Calu3 (cell line): ENCODE results near the gene SPESP1. TPM values are rescaled to one million over a fixed set of nuclear protein-coding genes. Genes with fewer than 3 reads are reported as not detected.

ENCODE experiments used
- BruUV-seq: library from RNA; stranded (reverse); fragments of 400-500 nt; replicated peaks from 2 replicates; lab custom pipeline; 2021; lab: Mats Ljungman, UMichigan
- CTCF ChIA-PET: fragments of 300-600 bp; sonication (Branson Sonifier 250); formaldehyde crosslinking; loops from one replicate; lab custom pipeline; 2022; ENCODE audit warnings: antibody characterized with exemption; lab: Charles Lee
- DNase-seq: peaks from one replicate; pipeline ENCODE4 v3.0.0; 2022
- H3K27ac Mint-ChIP-seq: one replicate; pipeline ENCODE4 v1.8.0; 2022; ENCODE audit warnings: mixed read lengths; ENCODE audit not compliant: unreplicated experiment
- H3K27me3 Mint-ChIP-seq: one replicate; pipeline ENCODE4 v1.8.0; 2022; ENCODE audit warnings: mixed read lengths; ENCODE audit not compliant: unreplicated experiment
- H3K36me3 Mint-ChIP-seq: one replicate; pipeline ENCODE4 v1.8.0; 2022; ENCODE audit warnings: mild to moderate bottlenecking, moderate library complexity, mixed read lengths; ENCODE audit not compliant: insufficient read depth, unreplicated experiment
- H3K4me1 Mint-ChIP-seq: one replicate; pipeline ENCODE4 v1.8.0; 2022; ENCODE audit warnings: mild to moderate bottlenecking, low read depth, mixed read lengths; ENCODE audit not compliant: unreplicated experiment
- H3K4me3 Mint-ChIP-seq: one replicate; pipeline ENCODE4 v1.8.0; 2022; ENCODE audit warnings: mild to moderate bottlenecking, low read depth, moderate library complexity, mixed read lengths; ENCODE audit not compliant: unreplicated experiment
- H3K9me3 Mint-ChIP-seq: one replicate; pipeline ENCODE4 v1.8.0; 2022; ENCODE audit warnings: low read depth, mixed read lengths; ENCODE audit not compliant: unreplicated experiment
- CTCF ChIP-seq: fragments of 200-600 bp; IDR thresholded peaks from one replicate; pipeline ENCODE4 v1.8.0; 2022; ENCODE audit warnings: antibody characterized with exemption; ENCODE audit not compliant: unreplicated experiment
- intact Hi-C: fragments of 100-400 bp; cut with micrococcal nuclease; formaldehyde crosslinking; loops from one replicate; pipeline ENCODE4 v1.10.0; 2022; ENCODE audit not compliant: unreplicated experiment
- total RNA-seq: library from RNA; stranded (reverse); gene quantifications from 2 replicates; pipeline ENCODE4 v1.2.3, GENCODE V29; 2022

Gene SPESP1
- total RNA-seq, 1 experiment from 2014 or later, result not detected

- CTCF ChIA-PET, result interaction anchor here (0.5 kb wide), 1 partner anchor 249 kb away, joined by 4 read pairs; no protein-coding TSS in a partner anchor
- H3K4me1 Mint-ChIP-seq, result no peaks in the 10 kb centered on the region
- no peaks in the 10 kb centered on the region for H3K9me3 Mint-ChIP-seq
- no peak for TF ChIP-seq CTCF
- DNase-seq, result no peak
- intact Hi-C loops, result no loop called here
- no TSS peak for BruUV-seq
- H3K27me3 Mint-ChIP-seq, result peaks cover 100% of the 10 kb centered on the region
- no peaks in the 10 kb centered on the region for H3K36me3 Mint-ChIP-seq
- no peak overlapping the region for H3K4me3 Mint-ChIP-seq
- no peak overlapping the region for H3K27ac Mint-ChIP-seq
Observed at GRCh38 chr15:68986322-68986721, 56.0 kb downstream of the SPESP1 start.

DNA sequence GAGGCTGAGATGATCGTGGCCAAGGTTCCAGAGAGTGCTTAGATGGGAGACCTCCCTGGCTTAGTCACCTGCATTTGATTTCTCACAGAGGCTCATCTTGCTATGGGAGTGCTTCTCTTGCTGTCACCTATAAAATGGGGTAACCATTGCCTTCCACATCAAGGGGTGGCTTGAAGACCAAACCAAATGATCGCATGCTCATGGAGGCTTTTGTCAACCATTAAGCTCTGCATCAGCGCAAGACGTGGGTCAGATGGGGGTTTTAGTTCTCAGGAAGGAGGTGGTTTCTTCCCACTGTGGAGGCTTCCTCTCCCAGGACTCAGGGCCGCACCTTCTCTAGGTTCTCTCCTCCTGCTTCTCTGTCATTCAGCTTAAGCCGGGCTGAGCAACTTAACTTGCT is 56.8 kb downstream of the SPESP1 start:
- DNase-seq, result no peak
- CTCF ChIA-PET, result no interaction called here
- H3K4me3 Mint-ChIP-seq, result no peak overlapping the region
- intact Hi-C loops, result no loop called here
- H3K9me3 Mint-ChIP-seq, result no peaks in the 10 kb centered on the region
- peaks cover 100% of the 10 kb centered on the region for H3K27me3 Mint-ChIP-seq
- no peaks in the 10 kb centered on the region for H3K4me1 Mint-ChIP-seq
- H3K36me3 Mint-ChIP-seq, result no peaks in the 10 kb centered on the region
- TF ChIP-seq CTCF, result no peak
- BruUV-seq, result no TSS peak
- H3K27ac Mint-ChIP-seq, result no peak overlapping the region

DNA sequence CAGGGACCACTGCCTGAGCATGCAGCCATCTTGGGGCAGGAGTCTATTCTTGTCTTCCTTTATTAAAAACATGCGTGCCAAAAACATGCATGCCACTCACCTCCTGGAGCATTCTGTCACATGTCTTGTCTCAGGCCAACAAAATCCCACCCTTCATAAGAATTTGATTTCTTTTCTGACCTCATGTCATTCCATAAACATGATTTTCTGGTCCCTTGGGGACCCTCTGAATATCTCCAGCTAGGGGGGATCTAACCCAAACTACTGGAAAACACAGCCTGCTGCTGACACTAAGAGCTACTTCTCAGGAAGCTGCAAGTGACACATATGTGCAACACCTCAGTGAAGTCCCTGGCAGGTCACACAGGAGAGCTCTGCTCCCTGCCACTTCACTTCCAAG is 57.4 kb downstream of the SPESP1 start:
- no peaks in the 10 kb centered on the region for H3K4me1 Mint-ChIP-seq
- intact Hi-C loops, result no loop called here
- H3K27ac Mint-ChIP-seq, result no peak overlapping the region
- H3K27me3 Mint-ChIP-seq, result peaks cover 100% of the 10 kb centered on the region
- no TSS peak for BruUV-seq
- CTCF ChIA-PET, result no interaction called here
- TF ChIP-seq CTCF, result no peak
- no peaks in the 10 kb centered on the region for H3K9me3 Mint-ChIP-seq
- no peak overlapping the region for H3K4me3 Mint-ChIP-seq
- no peaks in the 10 kb centered on the region for H3K36me3 Mint-ChIP-seq
- DNase-seq, result no peak

DNA sequence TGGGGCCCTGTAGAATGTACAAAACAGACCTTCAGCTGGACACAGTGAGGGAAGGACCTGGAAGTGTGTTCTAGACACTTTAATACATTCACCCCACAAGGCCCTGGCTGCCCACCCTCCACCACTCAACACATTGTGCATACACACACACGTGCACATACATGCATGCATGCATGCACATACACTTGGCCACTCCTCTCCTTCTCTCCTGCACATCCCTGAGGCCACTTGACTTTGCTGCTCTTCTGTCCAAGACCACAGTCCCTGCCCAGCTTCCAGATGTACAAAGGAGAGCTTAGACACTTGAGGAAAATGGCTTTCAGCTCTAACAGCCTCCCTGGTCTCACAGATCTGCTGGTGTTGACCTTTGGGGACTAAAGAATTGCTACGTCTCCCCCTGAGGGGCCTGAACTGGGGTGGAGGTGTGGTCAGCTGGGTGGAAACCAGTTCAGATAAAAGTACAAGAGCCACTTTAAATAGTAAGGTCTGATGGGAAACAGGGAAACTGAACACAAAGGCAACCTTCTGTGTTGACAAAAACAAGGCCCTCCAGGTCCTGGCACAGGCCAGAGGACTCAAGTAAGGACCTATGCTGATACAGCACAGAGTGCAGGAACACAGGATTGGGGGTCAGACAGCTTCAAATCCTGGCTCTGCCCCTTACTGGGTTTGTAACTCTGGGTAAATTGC is 59.4 kb downstream of the SPESP1 start:
- no peak overlapping the region for H3K4me3 Mint-ChIP-seq
- no peaks in the 10 kb centered on the region for H3K4me1 Mint-ChIP-seq
- intact Hi-C loops, result no loop called here
- H3K27me3 Mint-ChIP-seq, result peaks cover 95% of the 10 kb centered on the region
- no peaks in the 10 kb centered on the region for H3K36me3 Mint-ChIP-seq
- no peak for TF ChIP-seq CTCF
- DNase-seq, result no peak
- CTCF ChIA-PET, result interaction anchor here (1.2 kb wide), 1 partner anchor 42 kb away, joined by 3 read pairs; no protein-coding TSS in a partner anchor
- no peak overlapping the region for H3K27ac Mint-ChIP-seq
- no peaks in the 10 kb centered on the region for H3K9me3 Mint-ChIP-seq
- BruUV-seq, result no TSS peak
